Measurements from ENCODE around the gene SPTSSA. TPM values are rescaled to one million over a fixed set of nuclear protein-coding genes. Genes with fewer than 3 reads are reported as not detected.
"Not testable (repeated sequence)": the region's sequence is repeated elsewhere in the genome, so short reads cannot be mapped to it uniquely, and the experiment has no call there.

SPTSSA gene
- polyA plus RNA-seq, 1 experiment: 32.5 TPM

DNA sequence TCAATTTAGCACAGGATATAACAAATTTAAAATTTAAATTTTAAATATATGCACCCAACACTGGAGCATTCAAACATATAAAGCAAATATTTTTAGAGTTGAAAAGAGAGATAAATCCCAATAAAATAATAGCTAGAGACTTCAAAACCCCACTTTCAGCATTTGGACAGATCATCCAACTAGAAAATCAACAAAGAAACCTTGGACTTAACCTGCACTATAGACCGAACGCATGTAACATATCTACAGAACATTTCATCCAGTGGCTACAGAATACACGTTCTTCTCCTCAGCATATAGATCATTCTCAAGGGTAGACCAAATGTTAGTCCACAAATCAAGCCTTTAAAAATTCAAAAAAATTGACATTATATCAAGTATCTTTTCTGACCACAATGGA, 64.0 kb downstream of the SPTSSA start:
- ChIA-PET POLR2A (no interaction called here), CTCF (no interaction called here)
- Histone ChIP-seq H3K9me3 (ENCODE audit: control insufficient read depth, insufficient read depth, low read length) (no peaks in the 10 kb centered on the region), H3K27ac (ENCODE audit: low read depth, low read length) (no peak overlapping the region), H3K4me3 (ENCODE audit: low read depth, low read length) (no peak overlapping the region), H3K27me3 (ENCODE audit: control insufficient read depth, insufficient read depth, low read length) (no peaks in the 10 kb centered on the region)
- no peak for DNase-seq (ENCODE audit: low read depth, low spot score)
- TF ChIP-seq, protein P1, sequence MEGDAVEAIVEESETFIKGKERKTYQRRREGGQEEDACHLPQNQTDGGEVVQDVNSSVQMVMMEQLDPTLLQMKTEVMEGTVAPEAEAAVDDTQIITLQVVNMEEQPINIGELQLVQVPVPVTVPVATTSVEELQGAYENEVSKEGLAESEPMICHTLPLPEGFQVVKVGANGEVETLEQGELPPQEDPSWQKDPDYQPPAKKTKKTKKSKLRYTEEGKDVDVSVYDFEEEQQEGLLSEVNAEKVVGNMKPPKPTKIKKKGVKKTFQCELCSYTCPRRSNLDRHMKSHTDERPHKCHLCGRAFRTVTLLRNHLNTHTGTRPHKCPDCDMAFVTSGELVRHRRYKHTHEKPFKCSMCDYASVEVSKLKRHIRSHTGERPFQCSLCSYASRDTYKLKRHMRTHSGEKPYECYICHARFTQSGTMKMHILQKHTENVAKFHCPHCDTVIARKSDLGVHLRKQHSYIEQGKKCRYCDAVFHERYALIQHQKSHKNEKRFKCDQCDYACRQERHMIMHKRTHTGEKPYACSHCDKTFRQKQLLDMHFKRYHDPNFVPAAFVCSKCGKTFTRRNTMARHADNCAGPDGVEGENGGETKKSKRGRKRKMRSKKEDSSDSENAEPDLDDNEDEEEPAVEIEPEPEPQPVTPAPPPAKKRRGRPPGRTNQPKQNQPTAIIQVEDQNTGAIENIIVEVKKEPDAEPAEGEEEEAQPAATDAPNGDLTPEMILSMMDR (IDR thresholded peaks at IDR 0.05; ENCODE audit: low read depth, low read length): no peak

DNA sequence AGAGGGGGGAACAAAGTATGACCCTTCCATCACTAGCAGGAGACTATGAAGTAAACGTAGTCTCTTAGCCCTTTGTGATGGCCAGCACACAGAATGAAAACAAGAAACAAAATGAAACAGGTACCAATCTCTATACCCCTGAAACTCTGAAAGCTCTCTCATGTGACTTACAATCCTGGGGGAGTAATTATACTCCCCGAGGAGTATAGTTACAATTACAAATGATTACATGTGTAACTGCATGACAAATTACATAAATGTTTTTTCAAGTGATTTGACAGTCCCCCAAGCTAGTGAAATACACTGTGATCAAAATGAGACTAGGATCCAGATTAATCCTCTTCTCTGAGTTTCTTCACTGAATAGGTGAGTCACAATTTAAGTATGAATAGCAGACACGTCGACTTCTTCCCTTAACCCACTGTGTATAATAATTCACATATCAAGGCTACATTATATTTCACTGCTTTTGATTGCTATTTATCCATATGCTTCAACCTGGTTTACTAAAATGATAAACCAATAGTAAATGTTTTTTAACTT, 74.0 kb downstream of the SPTSSA start:
- Histone ChIP-seq H3K27ac (ENCODE audit: low read depth, low read length) (no peak overlapping the region), H3K27me3 (ENCODE audit: control insufficient read depth, insufficient read depth, low read length) (peaks cover 3% of the 10 kb centered on the region), H3K9me3 (ENCODE audit: control insufficient read depth, insufficient read depth, low read length) (no peaks in the 10 kb centered on the region), H3K4me3 (ENCODE audit: low read depth, low read length) (no peak overlapping the region)
- CTCF ChIA-PET: no interaction called here
- TF ChIP-seq, protein P1 (IDR thresholded peaks at IDR 0.05; ENCODE audit: low read depth, low read length): no peak
- no peak for DNase-seq (ENCODE audit: low read depth, low spot score)
- POLR2A ChIA-PET: no interaction called here

- no peak for DNase-seq (ENCODE audit: low read depth, low spot score)
- peaks cover 3% of the 10 kb centered on the region for H3K27me3 ChIP-seq (ENCODE audit: control insufficient read depth, insufficient read depth, low read length)
- TF ChIP-seq, protein P1 (IDR thresholded peaks at IDR 0.05; ENCODE audit: low read depth, low read length): no peak
- H3K9me3 ChIP-seq (ENCODE audit: control insufficient read depth, insufficient read depth, low read length): no peaks in the 10 kb centered on the region
- ChIA-PET POLR2A (no interaction called here), CTCF (no interaction called here)
- no peak overlapping the region for H3K4me3 ChIP-seq (ENCODE audit: low read depth, low read length)
- no peak overlapping the region for H3K27ac ChIP-seq (ENCODE audit: low read depth, low read length)
Observed at GRCh38 chr14:34386865-34387485, 75.1 kb downstream of the SPTSSA start.

GRCh38 chr14:34385881-34386280, 76.2 kb downstream of the SPTSSA start:
- POLR2A ChIA-PET; CTCF ChIA-PET; DNase-seq (ENCODE audit: low read depth, low spot score); H3K4me3 ChIP-seq (ENCODE audit: low read depth, low read length); H3K9me3 ChIP-seq (ENCODE audit: control insufficient read depth, insufficient read depth, low read length); H3K27ac ChIP-seq (ENCODE audit: low read depth, low read length); H3K27me3 ChIP-seq (ENCODE audit: control insufficient read depth, insufficient read depth, low read length): not testable (repeated sequence)

DNA sequence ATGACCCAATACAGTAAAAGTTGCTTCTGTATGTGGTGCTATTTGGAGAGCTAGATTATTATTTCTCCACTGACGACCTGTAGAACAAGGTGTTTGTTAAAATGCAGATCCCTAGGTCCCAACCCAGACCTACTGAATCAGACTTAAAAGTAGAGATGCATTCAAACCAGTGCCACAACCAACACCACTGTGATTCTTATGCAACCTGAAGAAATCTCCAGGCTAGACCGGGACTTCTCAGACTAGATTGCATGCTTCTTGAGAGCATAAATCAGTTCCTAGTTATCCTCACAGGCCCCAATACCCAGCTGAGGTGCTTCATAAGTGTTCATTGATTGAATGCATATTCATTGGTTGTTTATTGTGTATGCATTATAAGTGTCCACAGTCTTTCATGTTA, 78.2 kb downstream of the SPTSSA start:
- Histone ChIP-seq H3K27me3 (ENCODE audit: control insufficient read depth, insufficient read depth, low read length) (peaks cover 7% of the 10 kb centered on the region), H3K9me3 (ENCODE audit: control insufficient read depth, insufficient read depth, low read length) (no peaks in the 10 kb centered on the region), H3K27ac (ENCODE audit: low read depth, low read length) (no peak overlapping the region), H3K4me3 (ENCODE audit: low read depth, low read length) (no peak overlapping the region)
- DNase-seq (ENCODE audit: low read depth, low spot score): no peak
- ChIA-PET CTCF (no interaction called here), POLR2A (no interaction called here)
- TF ChIP-seq, protein P1 (IDR thresholded peaks at IDR 0.05; ENCODE audit: low read depth, low read length): no peak

Other genes with a start within 250 kb of the SPTSSA start
- 47.9 and 66.8 TPM in 2 replicates for gene EAPP, start 77.5 kb upstream of the SPTSSA start, polyA plus RNA-seq (2011; rRNA removed)
- 120 and 178 TPM in 2 replicates for gene SNX6, start 167.9 kb upstream of the SPTSSA start, polyA plus RNA-seq (2011; rRNA removed)